Inferior parietal cortex (tissue), 1 donor: ENCODE results near the gene DDX19B.
"Not testable (repeated sequence)": the region's sequence is repeated elsewhere in the genome, so short reads cannot be mapped to it uniquely, and the experiment has no call there.

Experiments
- DNase-seq: peaks from one replicate; pipeline ENCODE4 v3.0.0-alpha.2; 2016; ENCODE audit errors: extremely low spot score

The DDX19B gene

DNA sequence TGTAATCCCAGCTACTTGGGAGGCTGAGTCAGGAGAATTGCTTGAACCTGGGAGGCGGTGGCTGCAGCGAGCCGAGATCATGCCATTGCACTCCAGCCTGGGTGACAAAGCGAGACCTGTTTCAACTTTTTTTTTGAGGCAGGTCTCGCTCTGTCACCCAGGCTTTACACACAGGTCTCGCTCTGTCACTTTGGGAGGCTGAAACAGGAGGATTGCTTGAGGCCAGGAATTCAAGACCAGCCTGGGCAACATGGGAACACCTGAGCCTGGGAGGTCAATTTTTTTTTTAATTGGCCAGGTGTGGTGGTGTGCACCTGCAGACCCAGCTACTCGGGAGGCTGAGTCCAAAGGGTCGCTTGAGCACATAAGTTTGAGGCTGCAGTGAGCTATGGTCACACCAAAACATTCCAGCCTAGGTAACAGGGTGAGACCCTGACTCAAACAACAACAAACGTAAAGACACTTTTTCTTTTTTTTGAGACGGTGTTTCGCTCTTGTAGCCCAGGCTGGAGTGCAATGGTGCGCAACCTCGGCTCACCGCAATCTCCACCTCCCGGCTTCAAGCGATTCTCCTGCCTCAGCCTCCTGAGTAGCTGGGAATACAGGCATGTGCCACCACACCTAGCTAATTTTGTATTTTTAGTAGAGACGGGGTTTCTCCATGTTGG, 11.5 kb upstream of the DDX19B start:
- DNase-seq, result not testable (repeated sequence)

DNA sequence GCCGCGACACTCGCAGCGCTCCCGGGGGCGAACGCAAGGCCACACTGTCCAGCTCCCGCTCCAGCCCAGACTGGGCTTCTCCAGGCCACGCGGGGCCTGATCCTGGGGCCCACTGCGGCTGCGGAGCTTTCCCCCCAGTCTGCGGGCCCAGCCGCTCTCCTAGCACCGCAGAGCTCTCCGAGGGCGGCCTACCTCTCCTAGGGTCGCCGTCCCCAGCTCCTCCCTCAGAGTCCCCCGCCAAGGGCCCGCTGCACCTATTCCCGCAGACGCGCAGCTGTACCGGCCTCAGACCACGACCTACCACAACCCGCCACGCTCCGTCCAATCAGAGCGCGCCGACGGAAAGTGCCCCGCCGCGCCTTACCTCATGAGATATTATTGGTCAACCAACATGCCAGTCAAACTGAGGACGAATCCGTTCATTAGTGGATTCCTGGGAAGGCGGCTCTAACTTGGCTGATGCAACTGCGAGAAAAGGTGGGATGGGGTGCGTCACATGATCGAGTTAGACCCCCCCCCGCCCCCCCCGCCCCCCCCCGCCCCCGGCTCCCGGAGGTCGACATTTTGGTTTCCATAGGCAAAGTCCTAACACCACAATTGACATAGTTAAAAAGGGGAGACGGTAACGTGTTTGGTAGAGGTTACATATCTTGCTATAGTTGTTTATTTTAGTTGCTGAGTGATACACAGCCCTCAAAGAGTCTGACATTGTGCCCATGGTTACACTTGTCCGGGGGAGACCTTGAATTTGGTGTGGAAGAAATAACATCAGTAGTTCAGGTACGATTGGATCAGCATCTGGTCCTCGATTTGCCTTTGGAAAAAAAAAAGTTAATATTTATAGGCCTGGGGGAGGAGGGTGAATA, 9.5 kb upstream of the DDX19B start, which contains the start of gene AARS1:
Gene AARS1 (minus strand): TSS at position 278 of the 866 bp plus-strand sequence. CDS start 6,743 bp downstream, outside the sequence.
- DNase-seq, result peak; percentile 100

DNA sequence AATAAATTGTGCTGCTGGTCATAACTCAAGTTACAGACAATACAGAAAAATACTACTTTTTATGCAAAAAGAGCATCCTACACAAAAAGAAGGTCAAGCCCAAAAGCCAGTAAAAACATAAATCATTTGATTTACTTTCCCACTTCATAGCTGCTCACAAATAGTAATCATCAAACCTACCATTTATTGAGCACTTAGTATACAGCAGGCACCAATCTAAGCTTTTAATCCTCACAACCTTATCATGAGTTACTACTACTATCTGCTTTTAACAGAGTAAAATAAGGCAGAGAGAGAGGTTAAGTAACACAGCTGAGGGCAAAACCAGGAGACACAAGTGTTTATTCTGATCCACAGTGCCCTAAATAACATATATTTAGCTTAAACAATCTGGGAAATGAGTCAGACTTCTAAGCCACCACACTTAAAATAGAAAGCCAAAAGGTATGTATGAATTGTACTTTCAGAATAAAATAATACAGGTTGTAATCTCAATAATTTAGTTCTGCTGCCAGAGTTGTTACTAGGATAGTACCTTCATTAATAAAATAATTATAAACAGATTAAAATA, 8.0 kb upstream of the DDX19B start:
- DNase-seq, result no peak

DNA sequence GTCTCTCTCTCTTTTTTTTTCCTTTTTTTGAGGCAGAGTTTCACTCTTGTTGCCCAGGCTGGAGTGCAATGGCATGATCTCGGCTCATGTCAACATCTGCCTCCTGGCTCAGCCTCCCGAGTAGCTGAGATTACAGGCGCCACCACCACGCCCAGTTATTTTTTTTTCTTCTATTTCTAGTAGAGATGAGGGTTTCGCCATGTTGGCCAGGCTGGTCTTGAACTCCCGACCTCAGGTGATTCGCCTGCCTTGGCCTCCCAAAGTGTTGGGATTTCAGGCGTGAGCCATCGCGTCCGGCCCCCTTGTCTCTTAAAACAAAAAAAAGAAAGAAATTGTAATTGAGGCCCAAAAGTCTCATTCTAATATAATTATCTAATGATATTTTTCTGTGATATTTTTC, 6.8 kb upstream of the DDX19B start:
- DNase-seq, result not testable (repeated sequence)

DNA sequence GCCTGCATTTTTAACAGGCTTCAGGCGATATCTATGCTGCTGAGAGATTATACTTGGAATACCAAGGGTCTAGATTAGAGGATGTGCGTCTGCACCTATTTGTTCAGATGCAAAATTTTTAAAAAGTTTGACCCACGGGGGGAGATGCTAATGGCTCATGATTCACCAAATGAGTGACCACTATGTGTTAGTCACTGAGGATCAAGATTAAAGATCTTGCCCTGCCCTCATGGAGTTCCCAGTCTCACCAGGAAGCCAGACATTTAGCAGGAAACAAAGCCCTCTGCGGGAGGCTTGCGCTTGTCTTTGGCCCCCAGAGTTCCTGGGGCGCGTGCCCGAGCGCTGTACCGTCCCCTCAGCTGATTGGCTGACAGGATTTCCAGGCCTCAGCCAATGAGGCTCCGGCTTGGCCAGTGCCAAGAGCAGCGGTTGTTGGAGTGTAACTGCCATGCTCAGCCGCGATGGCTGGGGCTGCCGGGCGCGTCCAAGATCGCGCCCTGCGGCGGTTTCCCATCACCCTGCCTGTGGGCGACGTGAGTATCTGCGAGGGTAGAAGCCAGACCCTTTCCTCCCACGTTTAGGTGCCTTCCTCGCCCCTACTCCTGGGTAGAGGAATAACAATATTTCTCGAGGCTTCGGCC, 4.5 kb upstream of the DDX19B start:
- DNase-seq, result no peak

DNA sequence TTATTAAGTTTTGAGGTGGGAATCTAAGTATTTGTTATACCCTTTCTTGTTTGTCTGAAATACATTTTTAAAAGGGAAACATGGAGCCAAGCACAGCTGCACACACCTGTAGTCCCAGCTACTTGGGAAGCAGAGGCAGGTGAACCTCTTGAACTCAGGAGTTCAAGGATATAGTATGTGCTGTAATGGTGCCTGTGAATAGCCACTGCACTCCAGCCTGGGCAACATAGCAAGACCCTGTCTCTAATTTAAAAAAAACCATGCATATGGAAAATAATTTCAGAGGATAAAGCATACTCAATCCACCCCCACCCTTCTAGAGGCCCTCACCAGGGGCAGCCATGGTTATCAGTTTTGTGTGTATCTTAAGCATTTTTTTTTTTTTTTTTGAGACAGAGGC, 3.4 kb upstream of the DDX19B start:
- no peak for DNase-seq

DNA sequence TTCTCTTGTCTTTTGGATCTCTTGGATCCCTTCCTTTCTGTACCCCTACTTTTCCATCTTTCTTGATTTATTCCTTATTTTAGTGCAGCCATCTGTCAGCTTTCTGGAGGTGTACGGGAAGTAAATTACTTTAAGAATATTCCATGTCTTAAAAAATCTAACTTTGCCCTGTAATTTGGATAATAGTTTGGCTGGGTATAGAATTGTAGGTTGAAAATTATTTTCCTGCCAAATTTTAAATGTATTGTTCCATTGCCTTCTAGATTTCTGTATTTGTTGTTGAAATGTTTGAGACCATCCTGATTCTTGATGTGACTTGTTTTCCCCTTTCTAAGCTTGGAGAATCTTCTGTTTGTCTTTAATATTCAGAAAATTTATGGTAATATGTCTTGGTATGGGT, 2.1 kb downstream of the DDX19B start:
- no peak for DNase-seq

DNA sequence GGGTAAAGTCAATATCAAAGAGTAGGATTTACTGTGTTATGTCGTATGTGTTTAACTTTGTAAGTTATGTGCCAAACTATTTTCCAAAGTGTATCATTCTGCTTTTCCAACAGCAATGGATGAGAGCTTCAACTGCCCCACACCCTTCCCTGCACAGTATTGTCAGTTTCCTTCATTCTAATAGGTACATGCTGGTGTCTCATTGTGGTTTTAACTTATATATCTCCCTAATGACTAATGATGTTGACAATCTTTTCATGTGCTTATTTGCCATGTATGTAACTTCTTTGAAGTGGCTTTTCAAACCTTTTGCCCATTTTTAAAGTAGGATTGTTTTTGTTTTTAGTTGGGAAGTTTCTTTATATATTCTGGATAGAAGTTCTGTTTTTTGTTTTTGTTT, 3.8 kb downstream of the DDX19B start:
- no peak for DNase-seq

DNA sequence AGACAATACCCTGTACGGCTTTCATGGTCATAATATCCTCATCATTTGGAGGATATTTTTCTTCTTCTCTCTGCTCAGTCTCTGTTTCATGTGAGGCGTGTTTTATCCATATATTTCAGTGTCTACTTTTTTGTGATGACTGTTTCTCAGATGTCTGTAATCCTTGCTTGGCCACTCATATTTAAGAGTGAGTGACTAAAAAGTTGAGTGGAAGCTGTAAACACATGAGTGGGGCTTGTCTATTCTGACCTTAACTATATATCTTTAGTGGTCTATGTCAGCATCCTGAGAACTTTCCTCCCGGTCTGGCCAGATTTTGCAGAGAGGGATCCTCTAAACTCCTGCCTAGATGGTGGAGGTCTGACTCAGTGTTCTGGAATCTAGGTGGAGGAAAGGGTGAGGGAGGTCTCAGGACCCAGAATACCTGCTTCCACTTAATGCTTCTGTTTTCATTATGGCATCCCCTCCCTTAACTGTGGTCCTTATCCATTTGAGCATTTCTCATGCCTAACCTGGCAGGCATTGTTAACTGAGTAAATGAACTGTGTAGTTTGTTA, 6.0 kb downstream of the DDX19B start:
- DNase-seq, result no peak

DNA sequence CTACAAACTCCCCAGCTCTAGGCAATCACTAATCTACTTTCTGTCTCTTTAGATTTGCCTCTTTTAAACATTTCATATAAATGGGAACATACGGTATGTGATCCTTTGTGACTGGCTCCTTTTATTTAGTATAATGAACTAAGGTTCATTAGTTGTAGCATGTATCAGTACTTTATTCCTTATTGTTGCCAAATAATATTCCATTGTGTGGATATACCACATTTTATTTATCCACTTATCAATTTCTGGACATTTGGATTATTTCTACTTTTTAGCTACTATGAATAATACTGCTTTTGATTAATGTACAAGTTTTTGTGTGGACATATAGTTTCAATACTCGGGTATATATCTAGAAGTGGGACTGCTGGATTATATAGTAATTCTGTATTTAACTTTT, 7.9 kb downstream of the DDX19B start:
- no peak for DNase-seq

DNA sequence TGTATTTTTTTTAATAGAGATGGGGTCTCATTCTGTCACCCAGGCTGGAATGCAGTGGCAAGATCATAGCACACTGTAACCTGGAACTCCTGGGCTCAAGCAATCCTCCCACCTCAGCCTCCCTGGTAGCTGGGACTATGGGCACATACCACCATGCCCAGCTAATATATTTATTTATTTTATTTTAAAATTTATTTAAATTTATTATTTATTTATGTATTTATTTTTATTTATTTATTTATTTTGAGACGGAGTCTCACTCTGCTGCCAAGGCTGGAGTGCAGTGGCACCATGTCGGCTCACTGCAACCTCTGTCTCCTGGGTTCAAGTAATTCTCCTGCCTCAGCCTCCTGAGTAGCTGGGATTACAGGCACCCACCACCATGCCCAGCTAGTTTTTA, 8.7 kb downstream of the DDX19B start:
- not testable (repeated sequence) for DNase-seq

DNA sequence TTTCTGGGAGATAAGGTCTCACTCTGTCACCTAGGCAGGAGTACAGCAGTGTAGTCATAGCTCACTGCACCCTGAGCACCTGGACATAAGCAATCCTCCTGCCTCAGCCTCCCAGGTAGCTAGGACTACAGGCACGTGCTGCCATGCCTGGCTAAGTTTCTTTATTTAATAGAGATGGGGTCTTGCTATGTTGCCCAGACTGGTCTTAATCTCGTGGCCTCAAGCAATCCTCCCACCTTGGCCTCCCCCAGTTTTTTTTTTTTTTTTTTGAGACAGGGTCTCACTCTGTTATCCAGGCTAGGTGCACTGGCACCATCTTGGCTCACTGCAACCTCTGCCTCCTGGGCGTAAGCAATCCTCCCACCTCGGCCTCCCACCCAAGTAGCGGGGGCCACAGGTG, 21.1 kb downstream of the DDX19B start:
- DNase-seq, result no peak

DNA sequence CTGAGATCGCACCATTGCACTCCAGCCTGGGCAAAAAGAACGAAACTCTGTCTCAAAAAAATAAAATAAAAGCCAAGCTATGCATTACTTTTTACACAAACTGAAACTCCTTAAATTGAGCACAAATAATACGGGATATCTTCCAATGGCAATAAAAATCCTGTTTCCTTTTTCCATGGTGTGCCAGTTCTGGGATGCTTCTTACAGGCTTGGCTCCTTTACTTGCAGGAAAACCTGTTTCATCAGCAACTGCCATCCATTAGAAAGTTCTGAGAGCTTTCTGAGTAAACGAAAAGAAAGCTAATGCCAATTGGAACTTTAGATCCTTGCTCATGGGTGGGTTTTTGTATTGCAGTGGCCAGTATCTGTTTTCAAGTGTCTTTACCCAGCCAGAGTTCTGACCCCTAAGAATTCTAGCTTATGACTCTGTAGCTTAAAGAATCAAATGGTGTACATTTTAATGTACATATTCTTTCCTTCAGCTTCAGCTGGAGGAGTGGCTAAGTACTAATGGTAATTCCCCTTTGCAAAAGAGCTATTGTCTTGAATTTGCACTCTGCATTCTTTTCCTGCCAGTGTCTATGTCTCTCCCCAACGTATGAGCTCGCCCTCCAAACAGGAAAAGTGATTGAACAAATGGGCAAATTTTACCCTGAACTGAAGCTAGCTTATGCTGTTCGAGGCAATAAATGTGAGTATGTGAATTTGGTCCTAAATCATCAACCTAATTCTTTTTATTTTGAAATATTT, 26.2 kb downstream of the DDX19B start:
- no peak for DNase-seq

DNA sequence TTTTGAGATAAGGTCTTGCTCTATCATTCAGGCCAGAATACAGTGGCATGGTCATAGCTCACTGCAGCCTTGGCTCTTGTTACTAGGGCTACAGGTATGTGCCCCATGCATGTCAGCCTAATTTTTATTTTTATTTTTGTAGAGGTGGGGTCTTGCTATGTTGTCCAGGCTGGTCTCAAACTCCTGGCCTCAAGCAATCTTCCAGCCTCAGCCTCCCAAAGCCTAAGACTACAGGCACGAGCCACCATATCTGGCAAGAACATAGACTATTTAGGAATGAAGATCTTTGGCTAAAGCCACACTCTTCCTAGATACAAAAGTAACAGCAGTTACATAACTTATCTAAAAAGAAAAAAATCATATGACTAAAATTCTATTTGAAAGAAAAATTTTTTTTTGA, 32.1 kb downstream of the DDX19B start:
- DNase-seq, result no peak

DNA sequence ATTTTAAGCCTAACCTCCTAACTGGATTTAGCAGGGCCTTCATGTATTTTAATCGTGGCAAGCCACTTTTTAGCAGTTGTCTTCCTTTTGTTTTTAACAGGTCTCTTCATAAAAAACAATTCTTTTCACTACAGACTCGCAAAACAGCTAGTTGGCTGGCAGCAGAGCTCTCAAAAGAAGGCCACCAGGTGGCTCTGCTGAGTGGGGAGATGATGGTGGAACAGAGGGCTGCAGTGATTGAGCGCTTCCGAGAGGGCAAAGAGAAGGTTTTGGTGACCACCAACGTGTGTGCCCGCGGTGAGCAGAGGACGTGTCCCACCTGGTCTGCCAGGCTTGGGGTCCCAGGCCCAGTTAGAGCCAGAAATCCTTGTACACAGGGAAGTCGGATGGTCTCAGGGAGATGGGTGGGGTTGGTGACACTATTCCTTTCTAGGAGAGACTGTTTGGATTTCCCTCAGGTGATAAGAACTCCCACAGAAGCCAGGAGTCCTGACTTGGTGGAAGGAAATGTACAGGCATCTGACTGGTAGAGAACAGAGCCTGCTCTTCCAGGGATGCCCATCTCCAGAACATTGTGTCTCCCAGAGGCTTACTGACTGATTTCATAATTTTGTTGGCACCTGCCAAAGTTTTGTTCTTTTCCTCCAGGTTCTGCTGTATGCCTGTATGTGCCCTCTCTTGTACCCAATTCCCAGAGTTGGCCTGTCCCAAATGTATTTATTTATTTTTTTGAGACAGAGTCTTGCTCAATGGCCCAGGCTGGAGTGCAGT, 32.8 kb downstream of the DDX19B start:
- no peak for DNase-seq

DNA sequence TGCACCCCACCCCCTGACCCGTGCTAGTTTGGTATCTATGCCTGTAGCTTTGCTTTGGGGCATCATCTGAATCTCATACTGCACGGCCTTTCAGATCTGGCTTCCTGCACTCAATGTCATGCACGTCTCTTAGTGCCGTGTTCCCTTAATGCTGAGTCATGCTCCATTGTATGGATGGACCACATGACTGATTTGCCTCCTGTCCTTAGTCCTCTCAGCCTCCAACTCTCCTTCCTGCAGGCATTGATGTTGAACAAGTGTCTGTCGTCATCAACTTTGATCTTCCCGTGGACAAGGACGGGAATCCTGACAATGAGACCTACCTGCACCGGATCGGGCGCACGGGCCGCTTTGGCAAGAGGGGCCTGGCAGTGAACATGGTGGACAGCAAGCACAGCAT, 33.7 kb downstream of the DDX19B start:
- not testable (repeated sequence) for DNase-seq

DNA sequence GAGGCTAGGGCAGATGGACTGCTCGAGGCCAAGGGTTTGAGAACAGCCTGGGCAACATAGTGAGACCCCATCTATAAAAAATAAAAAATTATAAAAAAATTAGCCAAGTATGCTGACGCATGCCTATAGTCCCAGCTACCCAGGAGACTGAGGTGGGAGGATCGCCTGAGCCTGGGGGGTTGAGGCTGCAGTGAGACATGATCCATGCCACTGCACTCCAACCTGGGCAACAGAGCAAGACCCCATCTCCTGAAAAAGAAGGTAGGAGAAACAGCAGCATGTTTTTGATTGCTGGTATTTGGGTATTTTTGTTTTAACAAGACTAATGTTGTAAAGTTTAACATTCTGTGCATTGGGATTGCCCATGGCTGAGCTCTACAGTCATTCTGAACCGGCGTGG, 38.8 kb downstream of the DDX19B start:
- DNase-seq, result no peak

DNA sequence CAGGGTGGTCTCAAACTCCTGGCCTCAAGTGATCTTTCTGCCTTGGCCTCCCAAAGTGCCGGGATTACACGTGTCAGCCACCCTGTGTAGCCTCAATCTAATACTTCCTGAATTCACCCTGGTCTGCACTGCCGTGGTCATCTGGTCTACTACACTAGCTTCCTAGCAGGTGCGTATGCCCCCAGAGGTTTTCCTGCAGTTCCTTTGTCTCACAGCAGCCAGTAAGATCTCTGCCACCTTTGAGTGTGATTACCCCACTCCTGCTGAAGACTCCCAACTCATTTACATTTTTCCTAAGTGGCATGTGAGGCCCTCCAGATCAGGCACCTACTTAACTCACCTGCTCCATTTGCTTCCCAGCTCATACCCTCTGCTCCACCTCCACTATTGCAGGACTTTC, 42.6 kb downstream of the DDX19B start:
- no peak for DNase-seq

DNA sequence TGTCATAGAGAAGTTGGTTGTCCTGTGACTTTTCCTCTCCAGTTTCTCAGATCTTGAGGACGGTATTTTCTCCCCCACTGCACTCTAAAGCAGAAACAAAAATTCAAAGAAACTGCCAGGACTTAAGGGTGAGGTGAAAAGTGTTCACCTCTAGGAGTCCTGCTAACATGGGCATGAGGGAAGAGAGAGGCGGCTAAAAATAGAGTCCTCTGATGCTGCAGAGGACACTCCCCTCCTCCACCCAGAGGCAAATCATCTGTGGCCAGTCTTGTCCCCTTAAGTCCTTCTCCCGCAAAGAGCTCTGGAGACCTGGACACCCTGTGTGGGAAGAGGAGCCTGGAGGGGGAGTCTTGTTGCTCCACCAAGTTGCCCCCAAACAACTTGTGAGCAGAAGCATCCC, 43.0 kb downstream of the DDX19B start:
- no peak for DNase-seq

DNA sequence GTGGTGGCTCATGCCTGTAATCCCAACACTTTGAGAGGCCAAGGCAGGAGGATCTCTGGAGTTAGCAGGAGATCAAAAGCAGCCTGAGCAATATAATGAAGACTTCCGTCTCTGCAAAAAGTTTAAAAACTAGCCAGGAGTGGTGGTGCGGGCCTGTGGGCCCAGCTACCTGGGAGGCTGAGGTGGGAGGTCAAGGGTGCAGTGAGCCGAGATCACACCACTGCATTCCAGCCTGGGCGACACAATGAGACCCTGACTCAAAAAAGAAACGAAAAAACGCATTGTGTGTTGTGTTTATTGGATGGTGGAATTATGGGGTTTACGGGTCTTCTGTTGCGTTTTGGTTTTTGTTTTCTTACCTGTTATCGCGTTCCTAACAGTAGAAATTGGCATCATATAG, 46.9 kb downstream of the DDX19B start:
- no peak for DNase-seq

DNA sequence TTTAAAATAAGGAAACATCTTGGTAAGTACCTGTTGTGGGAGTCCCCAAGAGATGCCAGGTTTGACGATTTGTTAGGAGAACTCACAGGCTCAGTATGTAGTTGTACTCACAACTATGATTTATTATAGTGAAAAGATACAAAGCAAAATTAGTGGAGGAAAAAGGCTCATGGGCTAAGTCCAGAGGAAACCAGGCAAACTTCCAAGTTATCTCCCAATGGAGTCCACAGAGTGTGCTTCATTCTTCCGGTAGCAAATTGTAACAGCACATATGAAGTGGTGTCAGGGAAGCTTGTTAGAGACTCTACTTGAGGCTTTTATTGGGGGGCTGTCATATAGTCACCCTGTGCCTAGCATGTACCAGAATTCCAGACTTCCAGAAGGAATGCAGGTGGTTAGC, 50.0 kb downstream of the DDX19B start:
- DNase-seq, result no peak
